CD8-positive, alpha-beta memory T cell (primary cell): Measurements from ENCODE around the gene ZC3H13. TPM values are rescaled to one million over a fixed set of nuclear protein-coding genes. Genes with fewer than 3 reads are reported as not detected.
A peak's percentile ranks its signal among the peaks of the same experiment; 100 is the strongest.

ENCODE experiments used
- CTCF ChIA-PET: fragments of 350-600 bp; sonication (Branson Sonifier 250); formaldehyde crosslinking; loops from one replicate; lab custom pipeline; 2021; ENCODE audit warnings: antibody characterized with exemption; lab: Charles Lee
- POLR2A ChIA-PET: fragments of 350-600 bp; sonication (Branson Sonifier 250); formaldehyde crosslinking; loops from one replicate; lab custom pipeline; 2021; ENCODE audit warnings: antibody characterized with exemption; lab: Charles Lee
- DNase-seq, 5 donors: peaks; one replicate each; pipeline versions ENCODE4 v3.0.0 to v3.0.0-alpha.2; 2020 to 2022; ENCODE audit warnings: mixed read lengths in 1 of 5
- H3K27ac ChIP-seq: one replicate; pipeline ENCODE4 v1.7.0; 2013; ENCODE audit warnings: low read depth, mild to moderate bottlenecking, low read length, moderate library complexity
- H3K27me3 ChIP-seq: 2 replicates; pipeline ENCODE4 v1.7.0; 2013; ENCODE audit warnings: low read length, mild to moderate bottlenecking; ENCODE audit not compliant: insufficient read depth, poor library complexity, severe bottlenecking
- H3K36me3 ChIP-seq: 2 replicates; pipeline ENCODE4 v1.7.0; 2013; ENCODE audit warnings: mild to moderate bottlenecking, low read length, moderate library complexity; ENCODE audit not compliant: insufficient read depth
- H3K4me1 ChIP-seq: 2 replicates; pipeline ENCODE4 v1.7.0; 2013; ENCODE audit warnings: mild to moderate bottlenecking, low read length, moderate library complexity; ENCODE audit not compliant: insufficient read depth
- H3K4me3 ChIP-seq: 2 replicates; pipeline ENCODE4 v1.7.0; 2013; ENCODE audit warnings: mild to moderate bottlenecking, low read length
- H3K9me3 ChIP-seq: 2 replicates; pipeline ENCODE4 v1.7.0; 2013; ENCODE audit warnings: mild to moderate bottlenecking, low read length
- H3K27ac Mint-ChIP-seq, 8 donors: one replicate each; pipeline ENCODE4 v1.8.0; 2020 to 2021; ENCODE audit warnings: mixed read lengths in 8 of 8, mild to moderate bottlenecking in 6 of 8, inconsistent platforms in 3 of 8, moderate library complexity in 3 of 8
- H3K27me3 Mint-ChIP-seq, 2 donors: one replicate each; pipeline ENCODE4 v1.8.0; 2020 to 2021; ENCODE audit warnings: mixed read lengths in 2 of 2, mild to moderate bottlenecking in 1 of 2, moderate library complexity in 1 of 2
- H3K36me3 Mint-ChIP-seq, 3 donors: one replicate each; pipeline ENCODE4 v1.8.0; 2020 to 2021; ENCODE audit warnings: mixed read lengths in 3 of 3, inconsistent platforms in 1 of 3, mild to moderate bottlenecking in 1 of 3
- H3K4me1 Mint-ChIP-seq, 3 donors: one replicate each; pipeline ENCODE4 v1.8.0; 2020 to 2021; ENCODE audit warnings: mixed read lengths in 3 of 3, inconsistent platforms in 1 of 3, mild to moderate bottlenecking in 1 of 3
- H3K4me3 Mint-ChIP-seq, 7 donors: one replicate each; pipeline ENCODE4 v1.8.0; 2020 to 2021; ENCODE audit warnings: mixed read lengths in 7 of 7, mild to moderate bottlenecking in 6 of 7, moderate library complexity in 4 of 7, inconsistent platforms in 2 of 7
- H3K9me3 Mint-ChIP-seq, 5 donors: one replicate each; pipeline ENCODE4 v1.8.0; 2020 to 2022; ENCODE audit warnings: mixed read lengths in 5 of 5, mild to moderate bottlenecking in 3 of 5, moderate library complexity in 2 of 5, inconsistent platforms in 1 of 5
- polyA plus RNA-seq: library from polyadenylated mRNA; unstranded; fragments of 300-500 nt; fragmentation: Illumina TruSeq; gene quantifications from one replicate; pipeline ENCODE4 v1.2.3, GENCODE V29; 2021
- total RNA-seq, 2 experiments: library from RNA; stranded (reverse); gene quantifications; one replicate each; pipeline ENCODE4 v1.2.3, GENCODE V29; 2021

ZC3H13 gene
- total and polyA plus RNA-seq, 3 experiments from 2014 or later: 45.1 to 62.4 (median 49.4) TPM

GRCh38 chr13:46022481-46022880, 30.1 kb downstream of the ZC3H13 start:
- Histone ChIP-seq H3K4me1 (no peaks in the 10 kb centered on the region), H3K9me3 (no peaks in the 10 kb centered on the region), H3K27ac (no peak overlapping the region), H3K4me3 (no peak overlapping the region), H3K36me3 (peaks cover 7% of the 10 kb centered on the region), H3K27me3 (no peaks in the 10 kb centered on the region)
- ChIA-PET CTCF (no interaction called here), POLR2A (no interaction called here)
- Mint-ChIP-seq H3K36me3 (peaks cover 0 to 52% (median 15%) of the 10 kb centered on the region in 3 donors), H3K4me1 (peaks cover 14 to 29% (median 20%) of the 10 kb centered on the region in 3 donors), H3K27ac (no peak overlapping the region), H3K9me3 (no peaks in the 10 kb centered on the region), H3K4me3 (no peak overlapping the region), H3K27me3 (no peaks in the 10 kb centered on the region)
- no peak for DNase-seq

- peak overlapping the region in 1 of 8 donors; percentile 62 for H3K27ac Mint-ChIP-seq
- peaks cover 0 to 66% (median 27%) of the 10 kb centered on the region in 3 donors for H3K36me3 Mint-ChIP-seq
- Histone ChIP-seq H3K4me3 (no peak overlapping the region), H3K27ac (no peak overlapping the region), H3K9me3 (no peaks in the 10 kb centered on the region), H3K4me1 (no peaks in the 10 kb centered on the region), H3K27me3 (no peaks in the 10 kb centered on the region), H3K36me3 (peaks cover 22% of the 10 kb centered on the region)
- H3K9me3 Mint-ChIP-seq: no peaks in the 10 kb centered on the region
- CTCF ChIA-PET: interaction anchor here (0.5 kb wide), 1 partner anchor 70 kb away, joined by 3 read pairs; no protein-coding TSS in a partner anchor
- H3K4me1 Mint-ChIP-seq: peaks cover 0 to 13% (median 6%) of the 10 kb centered on the region in 3 donors
- POLR2A ChIA-PET: no interaction called here
- no peak overlapping the region for H3K4me3 Mint-ChIP-seq
- no peaks in the 10 kb centered on the region for H3K27me3 Mint-ChIP-seq
- no peak for DNase-seq
These were observed 36.3 kb downstream of the ZC3H13 start for GRCh38 chr13:46016216-46016615.

GRCh38 chr13:46015366-46015765, 37.2 kb downstream of the ZC3H13 start:
- H3K4me1 Mint-ChIP-seq: peaks cover 0 to 13% (median 6%) of the 10 kb centered on the region in 3 donors
- no peak overlapping the region for H3K4me3 ChIP-seq
- H3K9me3 ChIP-seq: no peaks in the 10 kb centered on the region
- no peaks in the 10 kb centered on the region for H3K4me1 ChIP-seq
- ChIA-PET CTCF (no interaction called here), POLR2A (no interaction called here)
- no peak for DNase-seq
- H3K27ac Mint-ChIP-seq: peak overlapping the region in 1 of 8 donors; percentile 44
- H3K4me3 Mint-ChIP-seq: no peak overlapping the region
- H3K9me3 Mint-ChIP-seq: no peaks in the 10 kb centered on the region
- H3K36me3 ChIP-seq: peaks cover 24% of the 10 kb centered on the region
- no peaks in the 10 kb centered on the region for H3K27me3 Mint-ChIP-seq
- no peak overlapping the region for H3K27ac ChIP-seq
- H3K27me3 ChIP-seq: no peaks in the 10 kb centered on the region
- H3K36me3 Mint-ChIP-seq: peaks cover 0 to 68% (median 28%) of the 10 kb centered on the region in 3 donors

DNA sequence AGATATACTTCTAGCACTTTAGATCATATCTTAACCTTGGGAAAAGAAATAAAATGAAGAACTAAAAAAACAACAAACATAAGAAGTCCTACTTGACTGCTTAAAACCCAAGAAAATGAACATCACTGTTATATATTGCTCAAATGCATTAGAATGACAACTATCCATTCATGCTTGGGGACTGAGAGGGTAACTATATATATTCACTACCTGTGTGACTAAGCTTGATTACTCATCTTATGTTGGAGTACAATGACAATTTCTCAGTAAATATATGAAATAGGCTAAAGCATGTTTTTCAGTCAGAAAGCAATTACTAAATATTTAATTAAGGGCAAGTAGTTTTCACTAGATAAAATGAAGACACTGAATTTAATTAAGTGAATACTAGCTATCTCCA, 40.1 kb downstream of the ZC3H13 start:
- no peaks in the 10 kb centered on the region for H3K27me3 ChIP-seq
- peaks cover 27% of the 10 kb centered on the region for H3K36me3 ChIP-seq
- no peaks in the 10 kb centered on the region for H3K4me1 ChIP-seq
- Mint-ChIP-seq H3K27me3 (no peaks in the 10 kb centered on the region), H3K4me3 (no peak overlapping the region), H3K4me1 (peaks cover 0 to 13% (median 4%) of the 10 kb centered on the region in 3 donors), H3K9me3 (no peaks in the 10 kb centered on the region), H3K27ac (peak overlapping the region in 1 of 8 donors; percentile 77), H3K36me3 (peaks cover 0 to 72% (median 28%) of the 10 kb centered on the region in 3 donors)
- H3K9me3 ChIP-seq: no peaks in the 10 kb centered on the region
- no peak overlapping the region for H3K27ac ChIP-seq
- no peak for DNase-seq
- ChIA-PET CTCF (interaction anchor here (0.7 kb wide), 1 partner anchor 309 kb away, joined by 3 read pairs; no protein-coding TSS in a partner anchor), POLR2A (no interaction called here)
- no peak overlapping the region for H3K4me3 ChIP-seq

GRCh38 chr13:46010148-46010547, 42.4 kb downstream of the ZC3H13 start:
- no peak for DNase-seq
- no peak overlapping the region for H3K27ac ChIP-seq
- Mint-ChIP-seq H3K36me3 (peaks cover 0 to 70% (median 18%) of the 10 kb centered on the region in 3 donors), H3K27me3 (no peaks in the 10 kb centered on the region), H3K4me1 (peaks cover 0 to 8% (median 0%) of the 10 kb centered on the region in 3 donors), H3K4me3 (no peak overlapping the region), H3K27ac (no peak overlapping the region), H3K9me3 (no peaks in the 10 kb centered on the region)
- ChIA-PET POLR2A (no interaction called here), CTCF (interaction anchor here (0.8 kb wide), 1 partner anchor 116 kb away, joined by 3 read pairs; no protein-coding TSS in a partner anchor)
- no peaks in the 10 kb centered on the region for H3K4me1 ChIP-seq
- no peaks in the 10 kb centered on the region for H3K27me3 ChIP-seq
- H3K4me3 ChIP-seq: no peak overlapping the region
- no peaks in the 10 kb centered on the region for H3K9me3 ChIP-seq
- H3K36me3 ChIP-seq: peaks cover 14% of the 10 kb centered on the region

- H3K27me3 Mint-ChIP-seq: no peaks in the 10 kb centered on the region
- no peaks in the 10 kb centered on the region for H3K4me1 Mint-ChIP-seq
- peaks cover 0 to 73% (median 17%) of the 10 kb centered on the region in 3 donors for H3K36me3 Mint-ChIP-seq
- no peak overlapping the region for H3K4me3 Mint-ChIP-seq
- no peaks in the 10 kb centered on the region for H3K4me1 ChIP-seq
- no peak overlapping the region for H3K27ac ChIP-seq
- ChIA-PET POLR2A (no interaction called here), CTCF (no interaction called here)
- no peak for DNase-seq
- no peaks in the 10 kb centered on the region for H3K9me3 ChIP-seq
- H3K9me3 Mint-ChIP-seq: no peaks in the 10 kb centered on the region
- H3K4me3 ChIP-seq: no peak overlapping the region
- H3K36me3 ChIP-seq: peaks cover 12% of the 10 kb centered on the region
- H3K27me3 ChIP-seq: no peaks in the 10 kb centered on the region
- peak overlapping the region in 1 of 8 donors; percentile 5 for H3K27ac Mint-ChIP-seq
These were observed 43.9 kb downstream of the ZC3H13 start for GRCh38 chr13:46008631-46009030.

DNA sequence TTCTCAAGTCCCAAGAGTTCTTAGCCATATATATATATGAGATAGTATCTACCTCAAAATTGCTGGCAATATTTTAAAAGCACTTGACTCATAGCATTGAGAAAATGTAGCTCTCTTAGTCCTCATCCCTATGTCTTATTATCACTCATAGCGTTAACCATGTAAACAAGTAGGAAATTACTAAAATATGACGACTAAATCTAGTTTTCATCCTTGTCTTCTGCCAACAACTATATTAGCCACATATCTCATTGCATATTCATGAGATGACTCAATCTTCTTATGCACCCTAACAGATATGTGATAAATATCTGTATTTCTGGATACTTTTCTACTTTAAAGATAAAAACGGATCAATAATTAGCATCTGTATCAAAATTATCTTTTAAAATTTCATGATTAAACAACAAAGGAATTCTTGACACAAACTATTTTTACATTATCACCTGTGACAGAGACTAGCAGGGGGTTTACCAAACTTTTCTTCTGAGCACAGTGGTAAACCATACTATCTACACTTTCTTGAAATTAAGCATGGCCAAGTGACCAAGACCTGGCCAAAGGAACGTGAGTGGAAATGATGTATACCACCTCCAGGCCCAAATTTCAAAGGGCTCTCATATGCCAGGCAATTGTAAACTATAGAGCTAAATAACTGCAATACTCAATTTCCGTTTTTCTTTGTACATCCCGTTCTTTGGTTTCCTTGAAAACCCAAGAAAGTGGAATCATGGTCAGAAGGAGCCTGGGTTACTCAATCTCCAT, 45.7 kb downstream of the ZC3H13 start:
- Mint-ChIP-seq H3K4me3 (no peak overlapping the region), H3K27ac (no peak overlapping the region), H3K4me1 (peaks cover 2 to 7% (median 4%) of the 10 kb centered on the region in 3 donors), H3K27me3 (no peaks in the 10 kb centered on the region), H3K9me3 (no peaks in the 10 kb centered on the region), H3K36me3 (peaks cover 0 to 77% (median 25%) of the 10 kb centered on the region in 3 donors)
- no peak overlapping the region for H3K27ac ChIP-seq
- H3K36me3 ChIP-seq: peaks cover 12% of the 10 kb centered on the region
- H3K27me3 ChIP-seq: no peaks in the 10 kb centered on the region
- ChIA-PET CTCF (interaction anchor here (1.4 kb wide), 1 partner anchor 315 kb away, joined by 4 read pairs; no protein-coding TSS in a partner anchor), POLR2A (interaction anchor here (0.6 kb wide), 1 partner anchor 86 kb away, joined by 6 read pairs; no protein-coding TSS in a partner anchor)
- H3K4me3 ChIP-seq: no peak overlapping the region
- H3K4me1 ChIP-seq: no peaks in the 10 kb centered on the region
- no peak for DNase-seq
- no peaks in the 10 kb centered on the region for H3K9me3 ChIP-seq

DNA sequence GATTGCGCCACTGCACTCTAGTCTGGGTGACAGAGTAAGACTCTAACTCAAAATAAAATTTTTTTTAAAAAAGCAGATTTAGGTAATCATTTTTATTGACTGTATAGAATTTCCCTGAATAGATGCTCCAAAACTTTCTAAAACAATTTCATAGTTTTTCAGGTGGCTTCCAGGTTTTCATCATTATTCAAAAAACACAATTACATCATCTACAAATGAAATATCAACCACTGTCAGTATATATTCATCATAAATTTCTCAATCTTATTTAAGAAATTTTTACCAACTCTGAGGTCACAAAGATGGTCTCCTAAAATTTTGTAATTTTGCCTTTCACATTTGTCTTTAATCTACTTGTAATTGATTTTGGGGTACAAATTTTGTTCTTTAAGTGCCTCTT, 48.1 kb downstream of the ZC3H13 start:
- H3K27me3 ChIP-seq: no peaks in the 10 kb centered on the region
- no peaks in the 10 kb centered on the region for H3K9me3 Mint-ChIP-seq
- no peaks in the 10 kb centered on the region for H3K9me3 ChIP-seq
- H3K4me1 ChIP-seq: no peaks in the 10 kb centered on the region
- no peak overlapping the region for H3K27ac ChIP-seq
- H3K27ac Mint-ChIP-seq: peak overlapping the region in 1 of 8 donors; percentile 26
- ChIA-PET POLR2A (interaction anchor here (0.6 kb wide), 1 partner anchor 73 kb away, joined by 3 read pairs; no protein-coding TSS in a partner anchor), CTCF (no interaction called here)
- DNase-seq: no peak
- H3K4me3 ChIP-seq: no peak overlapping the region
- no peak overlapping the region for H3K4me3 Mint-ChIP-seq
- peaks cover 15% of the 10 kb centered on the region for H3K36me3 ChIP-seq
- H3K4me1 Mint-ChIP-seq: peaks cover 2 to 7% (median 4%) of the 10 kb centered on the region in 3 donors
- H3K36me3 Mint-ChIP-seq: peaks cover 8 to 85% (median 35%) of the 10 kb centered on the region in 3 donors
- H3K27me3 Mint-ChIP-seq: no peaks in the 10 kb centered on the region
